Activated naive CD4-positive, alpha-beta T cell treated with anti-CD3 and anti-CD28 coated beads, Interleukin-2, amount 10 ng/mL, durations not matched to agents 7 days and 5 days (primary cell): ENCODE data around the gene SERBP1.

ENCODE experiments used
- CTCF ChIA-PET: fragments of 350-600 bp; sonication (Branson Sonifier 250); formaldehyde crosslinking; loops from one replicate; lab custom pipeline; 2021; ENCODE audit warnings: antibody characterized with exemption; lab: Charles Lee
- DNase-seq: peaks from one replicate; pipeline ENCODE4 v3.0.0-alpha.2; 2020
- H3K27ac Mint-ChIP-seq: one replicate; pipeline ENCODE4 v1.8.0; 2021; ENCODE audit warnings: mild to moderate bottlenecking, moderate library complexity, mixed read lengths
- H3K27me3 Mint-ChIP-seq: one replicate; pipeline ENCODE4 v1.8.0; 2021; ENCODE audit warnings: mild to moderate bottlenecking, mixed read lengths
- H3K36me3 Mint-ChIP-seq: one replicate; pipeline ENCODE4 v1.8.0; 2021; ENCODE audit warnings: mixed read lengths
- H3K4me1 Mint-ChIP-seq: one replicate; pipeline ENCODE4 v1.8.0; 2021; ENCODE audit warnings: mixed read lengths
- H3K4me3 Mint-ChIP-seq: one replicate; pipeline ENCODE4 v1.8.0; 2021; ENCODE audit warnings: mild to moderate bottlenecking, moderate library complexity, mixed read lengths
- H3K9me3 Mint-ChIP-seq: one replicate; pipeline ENCODE4 v1.8.0; 2021; ENCODE audit warnings: mixed read lengths

SERBP1 gene

DNA sequence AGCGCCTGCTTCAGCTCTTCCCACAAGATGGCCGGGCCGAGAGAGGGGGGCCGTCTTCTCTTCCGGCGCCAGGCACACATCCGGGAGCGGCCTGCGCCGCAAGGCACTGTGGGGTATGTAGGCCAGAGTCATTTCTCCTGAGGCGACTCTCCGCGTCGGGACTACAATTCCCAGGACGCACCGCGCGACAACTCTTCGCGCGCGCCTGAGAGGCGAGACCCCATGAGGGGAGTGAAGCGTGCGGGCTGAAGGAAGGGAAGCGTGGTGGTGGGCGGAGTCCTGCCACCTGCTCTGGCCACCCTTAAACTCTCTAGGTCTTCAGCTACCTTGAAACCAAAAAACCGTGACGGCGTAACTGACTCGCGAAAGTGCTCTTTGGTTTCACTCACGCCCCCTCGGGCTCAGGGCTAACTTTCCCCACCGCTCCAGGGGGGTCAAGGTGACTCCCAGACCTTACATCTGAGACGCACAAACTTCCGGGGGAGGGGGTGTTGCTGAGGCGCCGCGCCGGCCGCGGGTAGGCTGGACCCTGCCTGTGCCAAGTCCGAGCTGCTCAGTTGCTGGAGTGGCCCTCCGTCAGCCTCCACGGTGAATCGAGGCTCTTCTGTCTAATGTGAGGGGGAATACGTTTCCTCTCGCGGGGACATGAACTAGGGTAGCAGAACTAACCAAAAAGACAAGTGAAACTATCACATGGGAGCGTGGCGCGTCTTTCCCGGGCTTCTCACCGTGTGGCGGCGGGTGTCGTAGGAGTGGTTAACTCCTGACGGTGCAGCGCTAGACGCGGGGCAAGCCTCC lies at the start of gene SERBP1:
Gene SERBP1, minus strand, starts transcription at position 45 of the 798 bp plus-strand sequence. CDS start 102 bp downstream, outside the sequence.
- DNase-seq: peak; percentile 97
- peaks cover 36% of the 10 kb centered on the region for H3K36me3 Mint-ChIP-seq

DNA sequence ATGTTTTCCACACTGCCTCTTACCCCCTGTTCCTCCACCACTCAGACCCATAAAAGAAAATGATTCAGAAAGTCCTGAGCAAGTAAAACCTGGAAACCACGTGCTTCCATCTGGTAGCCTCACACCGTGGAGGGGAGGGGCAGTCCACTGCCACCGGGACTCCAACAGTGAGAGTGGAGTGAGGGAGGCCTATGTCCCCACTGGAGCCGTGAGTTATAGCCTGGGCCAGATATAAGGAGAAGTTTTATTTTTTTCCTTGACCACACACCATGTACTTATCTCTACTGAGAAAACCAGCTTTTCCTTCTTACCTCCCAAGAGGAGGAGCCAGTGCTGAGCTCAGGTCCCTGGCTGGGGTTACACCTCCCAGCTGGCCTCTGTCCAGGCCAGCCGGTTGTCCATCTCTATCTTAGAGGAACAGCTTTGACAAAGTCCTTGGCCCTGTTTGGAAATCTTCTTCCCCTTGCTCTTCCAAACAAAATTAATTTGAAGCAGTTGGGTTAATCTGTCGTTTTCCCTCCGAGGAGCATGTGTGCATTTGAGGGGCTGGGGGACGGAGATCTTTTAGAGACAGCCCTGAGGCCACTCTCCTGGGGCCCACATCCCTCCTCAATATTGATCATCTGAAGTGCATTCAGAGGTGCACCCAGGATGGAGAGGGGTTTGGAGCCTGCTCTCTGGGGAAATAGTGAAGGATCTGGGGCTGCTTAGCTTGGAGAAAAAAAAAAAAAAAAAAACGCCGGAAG lies 49.1 kb upstream of the SERBP1 start:
- no peaks in the 10 kb centered on the region for H3K36me3 Mint-ChIP-seq
- peaks cover 7% of the 10 kb centered on the region for H3K27me3 Mint-ChIP-seq
- no peak overlapping the region for H3K4me3 Mint-ChIP-seq
- CTCF ChIA-PET: interaction anchor here (0.7 to 0.8 kb wide), 2 partner anchors 265 to 851 kb away, joined by 3 read pairs; no protein-coding TSS in a partner anchor
- H3K9me3 Mint-ChIP-seq: no peaks in the 10 kb centered on the region
- DNase-seq: no peak
- no peak overlapping the region for H3K27ac Mint-ChIP-seq
- peaks cover 2% of the 10 kb centered on the region for H3K4me1 Mint-ChIP-seq

More for the DNA sequence above, at the start of gene SERBP1:
- Mint-ChIP-seq H3K9me3 (no peaks in the 10 kb centered on the region), H3K4me3 (peak within 1 kb of the TSS; percentile 77), H3K27ac (peak within 1 kb of the TSS; percentile 93), H3K4me1 (peaks cover 58% of the 10 kb centered on the region), H3K27me3 (no peaks in the 10 kb centered on the region)
- CTCF ChIA-PET: interaction anchor here (0.7 to 2.5 kb wide), 2 partner anchors 168 to 218 kb away, joined by 3 to 22 read pairs; no protein-coding TSS in a partner anchor

DNA sequence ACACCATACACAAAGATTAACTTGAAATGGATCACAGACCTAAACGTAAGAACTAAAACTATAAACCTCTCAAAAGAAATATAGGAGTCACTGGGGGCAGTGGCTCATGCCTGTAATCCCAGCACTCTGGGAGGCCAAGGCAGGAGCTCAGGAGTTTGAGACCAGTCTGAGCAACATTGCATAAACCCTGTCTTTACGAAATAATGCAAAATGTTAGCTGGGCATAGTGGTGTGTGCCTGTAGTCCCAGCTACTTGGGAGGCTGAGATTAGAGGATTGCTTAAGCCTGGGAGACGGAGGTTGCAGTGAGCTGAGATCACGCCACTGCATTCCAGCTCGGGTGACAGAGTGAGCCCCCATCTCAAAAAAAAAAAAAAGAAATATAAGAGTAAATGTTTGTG lies 46.7 kb upstream of the SERBP1 start:
- Mint-ChIP-seq H3K4me3 (no peak overlapping the region), H3K27ac (no peak overlapping the region), H3K9me3 (no peaks in the 10 kb centered on the region), H3K36me3 (no peaks in the 10 kb centered on the region), H3K27me3 (peaks cover 7% of the 10 kb centered on the region), H3K4me1 (peaks cover 2% of the 10 kb centered on the region)
- CTCF ChIA-PET: no interaction called here
- DNase-seq: no peak

DNA sequence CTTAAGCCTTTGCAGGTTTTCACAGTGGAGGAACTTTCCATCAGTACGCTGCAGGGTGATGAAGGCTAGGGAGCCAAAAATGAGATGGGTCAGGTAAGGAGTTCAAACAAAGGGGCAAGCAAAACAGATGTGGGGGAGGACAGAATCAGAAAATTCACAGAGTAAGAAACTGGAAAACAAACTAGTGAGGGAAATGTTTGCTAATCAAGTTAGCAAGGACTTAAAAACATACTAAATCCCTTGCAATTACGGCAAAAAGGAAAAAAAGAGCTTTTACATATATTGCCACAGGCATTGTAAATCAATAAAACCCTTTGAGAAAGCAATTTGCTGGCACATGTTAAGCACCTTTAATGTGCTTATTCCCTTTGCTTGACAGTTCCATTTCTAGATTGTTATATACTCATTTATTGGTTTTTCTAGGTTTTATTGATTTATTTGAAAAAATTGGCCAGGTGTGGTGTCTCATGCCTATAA lies 45.8 kb upstream of the SERBP1 start:
- no peaks in the 10 kb centered on the region for H3K36me3 Mint-ChIP-seq
- peaks cover 7% of the 10 kb centered on the region for H3K27me3 Mint-ChIP-seq
- peaks cover 2% of the 10 kb centered on the region for H3K4me1 Mint-ChIP-seq
- no peak for DNase-seq
- H3K9me3 Mint-ChIP-seq: no peaks in the 10 kb centered on the region
- no peak overlapping the region for H3K27ac Mint-ChIP-seq
- H3K4me3 Mint-ChIP-seq: no peak overlapping the region
- CTCF ChIA-PET: interaction anchor here (0.9 kb wide), 1 partner anchor 18 kb away, joined by 3 read pairs; no protein-coding TSS in a partner anchor

DNA sequence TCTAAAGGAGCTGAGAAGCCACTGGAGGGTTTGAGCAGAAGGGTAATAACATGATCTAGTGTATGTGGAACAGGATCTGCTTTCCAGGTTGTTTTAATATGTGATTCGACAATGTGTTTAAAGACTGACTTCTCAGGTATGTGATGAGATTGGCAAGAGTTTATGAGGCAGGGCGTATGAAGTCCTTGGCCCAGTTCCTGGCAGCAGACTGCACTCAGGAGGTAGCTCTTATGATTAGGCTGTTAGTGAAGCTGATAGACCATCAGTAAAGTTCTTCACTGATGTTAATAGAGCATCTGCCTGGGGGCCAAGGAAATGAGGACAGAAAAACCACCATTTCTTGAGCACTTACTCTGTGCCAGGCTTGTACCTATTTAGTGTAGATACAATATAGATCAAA lies 41.9 kb upstream of the SERBP1 start:
- DNase-seq: no peak
- no peak overlapping the region for H3K4me3 Mint-ChIP-seq
- no peak overlapping the region for H3K27ac Mint-ChIP-seq
- H3K4me1 Mint-ChIP-seq: no peaks in the 10 kb centered on the region
- no peaks in the 10 kb centered on the region for H3K9me3 Mint-ChIP-seq
- H3K27me3 Mint-ChIP-seq: no peaks in the 10 kb centered on the region
- CTCF ChIA-PET: interaction anchor here (0.8 kb wide), 1 partner anchor 28 kb away, joined by 3 read pairs; no protein-coding TSS in a partner anchor
- H3K36me3 Mint-ChIP-seq: no peaks in the 10 kb centered on the region

DNA sequence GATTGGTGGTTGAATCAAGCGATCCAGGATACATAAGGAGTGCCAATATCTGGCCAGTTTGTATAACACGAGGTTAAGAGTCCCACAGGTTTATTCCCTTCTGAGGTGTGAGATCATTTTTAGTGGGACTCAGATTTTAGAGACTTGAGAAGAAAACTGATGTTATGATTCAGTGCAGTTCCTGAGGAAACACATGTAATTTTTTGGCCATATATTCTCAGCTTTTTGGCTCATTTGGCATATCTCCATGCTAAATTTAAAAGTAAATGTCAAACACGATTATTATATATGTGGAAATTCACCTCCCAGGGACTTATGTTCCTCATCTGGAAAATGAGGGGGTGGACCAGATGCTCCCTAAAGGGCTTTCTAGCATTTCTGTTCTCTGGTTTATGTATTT lies 39.2 kb upstream of the SERBP1 start:
- Mint-ChIP-seq H3K9me3 (no peaks in the 10 kb centered on the region), H3K4me1 (no peaks in the 10 kb centered on the region), H3K4me3 (no peak overlapping the region), H3K27me3 (no peaks in the 10 kb centered on the region), H3K36me3 (no peaks in the 10 kb centered on the region), H3K27ac (no peak overlapping the region)
- CTCF ChIA-PET: no interaction called here
- DNase-seq: no peak

DNA sequence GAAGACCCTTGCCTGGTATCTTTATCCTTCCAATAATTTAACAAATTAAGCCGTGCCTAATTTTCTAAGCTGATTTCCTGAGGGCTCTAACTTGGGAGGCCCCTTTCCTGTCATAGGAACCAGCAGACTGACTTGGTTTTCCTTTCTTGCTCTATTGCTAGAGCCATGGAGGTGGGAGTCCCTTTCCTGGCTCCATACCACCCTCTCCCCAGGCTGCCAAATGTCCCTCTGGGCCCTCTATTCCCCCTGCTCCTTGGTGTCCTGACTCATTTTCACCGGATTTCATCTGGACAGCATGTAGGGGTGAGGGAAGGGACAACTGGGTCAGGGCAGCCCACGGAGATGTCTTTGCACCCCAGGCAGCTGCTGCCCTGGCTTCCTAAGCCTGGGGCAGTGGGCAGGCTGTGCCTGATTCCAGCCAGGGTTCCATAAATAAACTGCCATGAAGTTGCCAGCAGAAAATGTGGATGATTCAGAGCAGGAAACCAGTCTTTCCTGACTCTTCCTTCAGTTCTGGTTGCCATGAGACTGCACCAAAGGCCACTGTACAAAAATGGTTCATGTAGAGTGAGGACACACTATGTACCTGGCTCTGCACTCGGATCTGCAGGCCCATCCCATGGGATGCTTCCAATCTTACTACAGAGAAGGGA lies 38.0 kb upstream of the SERBP1 start:
- no peak overlapping the region for H3K4me3 Mint-ChIP-seq
- CTCF ChIA-PET: no interaction called here

DNA sequence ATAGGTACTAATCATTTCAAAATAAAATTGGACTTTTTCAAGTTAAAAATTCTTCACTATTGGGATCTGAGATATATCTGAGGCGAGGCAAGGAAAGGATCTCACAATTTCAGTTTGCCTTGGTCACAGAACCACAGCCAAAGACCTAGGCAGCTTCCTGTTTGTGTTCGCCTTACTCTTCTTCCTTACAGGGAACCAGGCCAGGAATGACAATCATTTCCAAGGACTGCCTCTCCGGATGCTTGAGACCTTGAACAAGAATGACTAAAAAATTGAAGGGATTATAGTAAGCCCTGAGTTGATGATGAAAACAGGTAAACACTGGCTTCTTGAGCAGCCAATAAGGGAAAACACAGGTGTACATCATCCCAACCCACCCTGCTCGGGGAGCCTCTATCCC lies 35.2 kb upstream of the SERBP1 start:
- no peak overlapping the region for H3K27ac Mint-ChIP-seq
- H3K27me3 Mint-ChIP-seq: no peaks in the 10 kb centered on the region
- DNase-seq: no peak
- H3K9me3 Mint-ChIP-seq: no peaks in the 10 kb centered on the region
- H3K36me3 Mint-ChIP-seq: no peaks in the 10 kb centered on the region
- CTCF ChIA-PET: no interaction called here
- H3K4me3 Mint-ChIP-seq: no peak overlapping the region
- no peaks in the 10 kb centered on the region for H3K4me1 Mint-ChIP-seq

More for the DNA sequence above, 38.0 kb upstream of the SERBP1 start:
- H3K27me3 Mint-ChIP-seq: no peaks in the 10 kb centered on the region
- H3K4me1 Mint-ChIP-seq: no peaks in the 10 kb centered on the region
- DNase-seq: no peak
- H3K27ac Mint-ChIP-seq: no peak overlapping the region
- no peaks in the 10 kb centered on the region for H3K9me3 Mint-ChIP-seq
- no peaks in the 10 kb centered on the region for H3K36me3 Mint-ChIP-seq

DNA sequence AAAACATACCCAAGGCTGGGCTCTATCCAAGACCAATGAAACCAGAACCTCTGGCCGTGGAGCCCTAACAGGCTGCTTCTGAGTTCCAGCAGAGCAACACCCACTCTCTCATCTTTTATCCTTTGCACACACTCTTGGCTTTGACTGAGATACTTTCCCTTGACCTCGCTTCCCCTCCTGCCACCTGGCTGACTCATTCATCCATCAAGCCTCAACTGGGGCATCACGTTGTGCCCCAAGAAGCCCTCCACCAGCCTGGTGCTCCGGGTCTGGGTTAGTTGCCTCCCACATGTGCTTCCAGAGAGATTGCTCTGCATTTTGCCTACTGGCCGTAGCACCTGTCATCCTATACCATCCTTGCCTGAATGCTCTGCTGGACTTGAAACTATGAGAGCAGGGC lies 34.5 kb upstream of the SERBP1 start:
- CTCF ChIA-PET: no interaction called here
- DNase-seq: no peak
- Mint-ChIP-seq H3K4me1 (no peaks in the 10 kb centered on the region), H3K9me3 (no peaks in the 10 kb centered on the region), H3K4me3 (no peak overlapping the region), H3K27me3 (no peaks in the 10 kb centered on the region), H3K27ac (no peak overlapping the region), H3K36me3 (no peaks in the 10 kb centered on the region)

DNA sequence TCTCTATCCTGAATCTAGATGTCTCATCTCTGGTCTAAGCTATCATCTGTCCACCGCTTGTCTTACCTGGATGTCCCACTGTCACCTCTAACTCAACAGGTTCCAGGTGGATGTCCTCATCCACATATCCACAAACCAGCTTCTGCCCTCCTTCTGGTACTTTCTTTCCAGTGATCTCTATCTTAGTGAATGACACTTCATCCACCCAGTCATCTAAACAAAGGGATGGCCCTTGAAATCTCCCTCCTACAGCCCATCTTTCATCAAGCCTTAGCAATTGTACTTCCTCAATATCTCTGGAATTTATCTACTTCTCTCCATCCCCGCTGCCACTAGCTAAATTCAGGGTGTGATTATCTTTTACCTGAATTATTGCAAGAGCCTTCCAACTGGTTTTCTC lies 33.9 kb upstream of the SERBP1 start:
- H3K27ac Mint-ChIP-seq: no peak overlapping the region
- no peaks in the 10 kb centered on the region for H3K4me1 Mint-ChIP-seq
- no peaks in the 10 kb centered on the region for H3K9me3 Mint-ChIP-seq
- no peaks in the 10 kb centered on the region for H3K27me3 Mint-ChIP-seq
- H3K36me3 Mint-ChIP-seq: no peaks in the 10 kb centered on the region
- DNase-seq: no peak
- no peak overlapping the region for H3K4me3 Mint-ChIP-seq
- CTCF ChIA-PET: no interaction called here

DNA sequence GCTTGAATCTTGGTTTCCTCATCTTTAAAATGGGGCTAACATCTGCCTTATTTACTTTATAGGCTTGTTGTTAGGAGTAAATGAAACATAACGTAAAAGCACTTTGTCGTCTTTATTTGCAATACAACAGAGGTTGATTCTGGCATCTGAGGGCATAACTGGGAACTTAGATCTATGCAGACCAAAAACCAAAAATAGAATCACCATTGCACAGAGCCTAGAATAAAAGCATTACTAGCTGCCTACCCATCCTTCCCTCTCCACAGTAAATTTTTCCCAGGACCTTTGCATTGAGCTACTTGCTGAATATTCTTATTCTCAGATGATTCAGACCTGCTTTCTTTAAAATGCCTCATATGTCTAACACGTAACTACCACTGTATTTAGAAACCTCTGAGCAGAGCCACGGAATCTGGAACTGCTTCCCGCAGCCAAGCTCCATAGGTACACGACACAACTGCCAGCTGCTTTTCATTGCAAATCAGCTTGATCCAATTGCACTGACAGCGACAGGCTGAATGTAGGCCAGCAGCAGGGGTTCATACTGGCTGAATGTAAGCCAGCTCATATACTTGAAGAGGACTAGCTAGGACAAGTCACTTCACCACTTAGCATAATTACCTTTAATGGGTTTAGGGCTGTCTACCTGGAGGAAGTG lies 33.2 kb upstream of the SERBP1 start:
- CTCF ChIA-PET: interaction anchor here (0.9 kb wide), 1 partner anchor 83 kb away, joined by 3 read pairs; no protein-coding TSS in a partner anchor
- Mint-ChIP-seq H3K36me3 (no peaks in the 10 kb centered on the region), H3K4me1 (no peaks in the 10 kb centered on the region), H3K27ac (no peak overlapping the region), H3K9me3 (no peaks in the 10 kb centered on the region), H3K4me3 (no peak overlapping the region), H3K27me3 (no peaks in the 10 kb centered on the region)
- no peak for DNase-seq

DNA sequence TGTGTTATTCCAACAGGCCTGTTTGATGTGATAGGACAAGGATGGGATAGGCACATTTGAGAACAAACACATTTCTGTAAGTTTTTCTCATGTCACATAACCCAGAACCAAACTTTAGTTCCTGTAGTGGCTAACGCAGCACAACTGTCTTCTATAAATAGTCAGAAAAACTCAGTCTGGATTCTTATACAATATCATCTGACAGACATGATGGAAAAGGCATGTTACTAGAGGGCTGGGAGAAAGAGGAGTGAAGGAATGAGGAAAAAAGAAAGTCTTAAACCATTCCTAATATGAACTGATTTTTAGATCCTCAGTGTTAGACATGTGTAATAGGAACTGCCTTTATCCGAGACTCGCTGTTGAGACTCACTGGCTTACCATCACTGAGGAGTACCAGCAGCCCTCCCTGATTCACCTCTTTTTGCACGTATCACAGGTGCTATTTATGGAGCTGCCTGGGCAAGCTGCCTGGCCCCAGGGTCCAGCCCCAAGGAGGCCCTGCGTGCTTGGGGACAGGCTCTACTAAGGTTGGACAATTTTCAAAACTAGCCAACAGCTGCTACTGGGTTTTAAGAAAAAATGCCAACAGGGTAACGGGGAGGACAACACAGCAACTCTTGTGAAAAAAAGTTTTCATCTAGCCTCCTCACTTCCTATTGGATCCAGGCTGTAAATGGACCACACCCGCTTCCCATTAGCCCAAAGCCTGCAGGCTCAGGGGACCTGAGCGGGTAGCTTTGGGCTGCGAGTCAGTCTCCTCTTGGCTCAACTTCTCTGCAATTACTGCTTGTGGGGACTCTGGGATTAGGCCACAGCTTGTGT lies 30.7 kb upstream of the SERBP1 start:
- no peaks in the 10 kb centered on the region for H3K36me3 Mint-ChIP-seq
- CTCF ChIA-PET: no interaction called here
- H3K4me3 Mint-ChIP-seq: no peak overlapping the region
- no peaks in the 10 kb centered on the region for H3K4me1 Mint-ChIP-seq
- no peak for DNase-seq
- no peaks in the 10 kb centered on the region for H3K27me3 Mint-ChIP-seq
- no peak overlapping the region for H3K27ac Mint-ChIP-seq
- H3K9me3 Mint-ChIP-seq: no peaks in the 10 kb centered on the region

DNA sequence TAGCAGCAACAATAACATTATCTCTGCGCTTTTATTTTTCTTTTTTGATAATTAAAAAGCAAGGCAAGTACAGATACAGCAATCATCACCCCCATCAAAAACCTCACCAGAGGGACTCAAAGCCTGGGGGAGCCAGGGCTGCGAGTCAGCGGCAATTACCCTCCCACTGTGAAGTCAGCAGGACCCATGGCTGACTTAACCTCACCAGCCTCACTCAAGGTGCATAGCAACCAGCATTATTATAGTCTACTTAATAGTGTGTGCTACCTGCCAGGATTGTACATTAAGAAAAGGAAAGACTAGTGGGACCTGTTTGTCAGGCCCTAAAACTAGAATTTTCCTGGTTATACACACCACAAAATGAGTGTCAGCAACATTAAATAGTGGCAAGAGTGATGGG lies 28.9 kb upstream of the SERBP1 start:
- no peak overlapping the region for H3K27ac Mint-ChIP-seq
- no peaks in the 10 kb centered on the region for H3K27me3 Mint-ChIP-seq
- no peak for DNase-seq
- CTCF ChIA-PET: no interaction called here
- H3K4me1 Mint-ChIP-seq: no peaks in the 10 kb centered on the region
- H3K9me3 Mint-ChIP-seq: no peaks in the 10 kb centered on the region
- no peaks in the 10 kb centered on the region for H3K36me3 Mint-ChIP-seq
- no peak overlapping the region for H3K4me3 Mint-ChIP-seq
